NCI-H2171 (cell line): ENCODE results near the gene PRM1.
"Not testable (repeated sequence)": the region's sequence is repeated elsewhere in the genome, so short reads cannot be mapped to it uniquely, and the experiment has no call there.

Source experiments
- DNase-seq: peaks from one replicate; lab custom pipeline; 2025; lab: John Stamatoyannopoulos, UW

The PRM1 gene

GRCh38 chr16:11298143-11298900 is 17.2 kb upstream of the PRM1 start:
- no peak for DNase-seq

DNA sequence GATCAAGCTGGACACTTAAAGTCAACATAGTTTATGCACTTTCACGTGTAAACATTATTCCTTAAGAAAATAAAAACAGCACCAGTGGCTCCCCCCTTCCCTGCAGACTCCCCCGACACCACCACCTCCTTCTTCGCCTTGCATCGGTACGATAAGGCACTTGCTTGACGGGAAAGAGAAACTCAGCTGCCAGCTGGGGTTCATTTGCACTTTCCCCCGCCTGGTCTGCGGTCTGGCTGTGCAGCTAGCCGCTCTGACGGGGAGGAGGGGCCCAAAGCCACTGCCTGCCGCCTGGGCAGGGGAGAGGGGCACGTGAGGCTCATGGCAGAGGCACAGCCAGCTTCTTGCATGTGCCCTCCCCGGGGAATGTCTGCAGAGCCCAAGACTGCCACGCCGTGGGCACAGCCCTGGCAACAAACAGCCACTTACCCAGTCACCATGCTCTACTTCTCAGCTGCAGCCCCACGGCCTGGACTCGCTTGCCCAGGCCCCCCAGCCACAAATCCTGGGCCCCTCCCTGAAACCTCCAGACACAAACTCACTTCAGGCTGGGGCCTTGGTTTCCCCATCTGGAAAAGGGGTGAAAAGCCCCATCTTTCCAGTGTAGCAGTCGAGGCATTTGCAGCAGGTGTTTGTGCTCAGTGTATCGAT is 16.5 kb upstream of the PRM1 start:
- DNase-seq, result peak; percentile 86

GRCh38 chr16:11296706-11297491 is 15.8 kb upstream of the PRM1 start:
- no peak for DNase-seq

DNA sequence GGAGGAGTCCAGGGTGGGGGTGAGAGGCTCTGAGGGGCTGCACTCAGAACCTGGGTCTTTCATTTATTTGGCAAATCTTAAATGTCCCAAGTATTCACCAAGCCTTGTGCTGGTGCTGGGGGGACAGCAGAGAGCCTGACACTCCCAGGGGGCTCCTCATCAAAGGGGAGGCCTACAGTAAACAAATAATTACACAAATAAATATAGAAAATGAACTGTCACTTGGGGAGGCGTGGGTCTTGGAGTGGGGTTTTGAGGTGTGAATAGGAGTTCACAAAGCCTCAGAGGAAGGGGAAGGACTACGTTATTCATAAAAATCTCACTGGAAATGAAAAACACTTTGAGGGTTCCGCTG is 15.2 kb upstream of the PRM1 start:
- no peak for DNase-seq

DNA sequence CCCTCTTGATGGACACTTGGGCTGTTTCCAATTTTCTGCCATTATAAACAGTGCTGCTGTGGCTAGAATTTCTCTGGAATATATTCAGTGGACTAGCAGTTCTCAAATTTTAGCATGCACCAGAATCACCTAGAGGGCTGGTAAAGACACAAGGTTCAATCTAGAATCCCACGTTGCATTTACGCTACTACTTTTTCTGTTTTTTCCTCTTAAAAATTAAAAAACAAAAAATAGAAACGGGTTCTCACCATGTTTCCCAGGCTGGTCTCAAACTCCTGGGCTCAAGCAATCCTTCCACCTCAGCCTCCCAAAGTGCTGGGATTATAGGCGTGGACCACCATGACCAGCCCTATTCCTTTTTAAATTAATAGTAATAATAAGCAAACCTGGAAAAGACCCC is 14.5 kb upstream of the PRM1 start:
- no peak for DNase-seq

DNA sequence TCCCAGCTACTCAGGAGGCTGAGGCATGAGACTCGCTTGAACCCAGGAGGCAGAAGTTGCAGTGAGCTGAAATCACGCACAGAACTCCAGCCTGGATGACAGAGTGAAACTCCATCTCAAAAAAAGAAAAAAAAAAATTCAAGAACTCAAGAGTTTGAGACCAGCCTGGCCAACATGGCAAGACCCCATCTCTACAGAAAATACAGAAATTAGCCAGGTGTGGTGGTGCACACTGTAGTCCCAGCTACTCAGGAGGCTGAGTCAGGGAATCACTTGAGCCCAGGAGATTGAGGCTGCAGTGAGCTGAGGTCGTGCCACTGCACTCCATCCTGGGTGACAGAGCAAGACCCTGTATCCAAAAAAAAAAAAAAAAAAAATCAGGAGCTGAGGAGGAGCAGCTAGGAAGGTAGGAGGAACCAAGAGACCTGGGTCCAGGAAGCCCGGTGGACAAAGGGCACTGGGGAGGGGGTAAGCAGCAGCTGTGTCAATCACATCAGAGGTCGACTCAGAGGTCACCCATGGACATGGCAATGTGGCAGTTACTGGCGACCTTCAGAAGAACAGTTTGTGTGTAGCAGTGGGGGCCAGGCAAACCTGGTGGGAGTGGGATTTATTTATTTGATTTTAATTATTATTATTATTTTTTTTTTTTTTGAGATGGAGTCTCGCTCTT is 11.1 kb upstream of the PRM1 start:
- DNase-seq, result no peak

DNA sequence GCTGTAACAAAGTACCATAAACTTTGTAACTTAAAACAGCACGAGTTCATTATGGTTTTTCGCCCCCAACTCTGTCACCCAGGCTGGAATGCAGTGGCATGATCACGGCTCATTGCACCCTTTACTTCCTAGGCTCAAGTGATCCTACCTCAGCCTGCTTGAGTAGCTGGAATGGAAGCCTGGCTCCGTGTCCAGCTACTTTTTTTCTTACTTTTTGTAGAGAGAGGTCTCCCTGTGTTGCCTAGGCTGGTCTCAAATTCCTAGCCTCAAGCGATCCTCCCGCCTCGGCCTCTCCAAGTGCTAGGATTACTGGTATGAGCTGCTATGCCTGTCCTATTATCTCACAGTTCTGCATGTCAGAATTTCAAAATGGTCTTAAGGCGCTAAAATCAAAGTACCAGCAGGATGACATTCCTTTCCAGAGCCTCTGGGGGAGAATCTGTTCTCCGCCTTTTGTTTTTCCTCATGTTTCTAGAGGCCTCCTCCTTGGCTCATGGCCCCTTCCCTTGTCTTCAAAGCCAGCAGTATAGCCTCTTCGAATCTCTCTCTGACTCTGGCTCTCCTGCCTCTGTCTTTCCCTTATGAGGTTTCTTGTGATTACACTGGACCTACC is 10.1 kb upstream of the PRM1 start:
- DNase-seq, result no peak

DNA sequence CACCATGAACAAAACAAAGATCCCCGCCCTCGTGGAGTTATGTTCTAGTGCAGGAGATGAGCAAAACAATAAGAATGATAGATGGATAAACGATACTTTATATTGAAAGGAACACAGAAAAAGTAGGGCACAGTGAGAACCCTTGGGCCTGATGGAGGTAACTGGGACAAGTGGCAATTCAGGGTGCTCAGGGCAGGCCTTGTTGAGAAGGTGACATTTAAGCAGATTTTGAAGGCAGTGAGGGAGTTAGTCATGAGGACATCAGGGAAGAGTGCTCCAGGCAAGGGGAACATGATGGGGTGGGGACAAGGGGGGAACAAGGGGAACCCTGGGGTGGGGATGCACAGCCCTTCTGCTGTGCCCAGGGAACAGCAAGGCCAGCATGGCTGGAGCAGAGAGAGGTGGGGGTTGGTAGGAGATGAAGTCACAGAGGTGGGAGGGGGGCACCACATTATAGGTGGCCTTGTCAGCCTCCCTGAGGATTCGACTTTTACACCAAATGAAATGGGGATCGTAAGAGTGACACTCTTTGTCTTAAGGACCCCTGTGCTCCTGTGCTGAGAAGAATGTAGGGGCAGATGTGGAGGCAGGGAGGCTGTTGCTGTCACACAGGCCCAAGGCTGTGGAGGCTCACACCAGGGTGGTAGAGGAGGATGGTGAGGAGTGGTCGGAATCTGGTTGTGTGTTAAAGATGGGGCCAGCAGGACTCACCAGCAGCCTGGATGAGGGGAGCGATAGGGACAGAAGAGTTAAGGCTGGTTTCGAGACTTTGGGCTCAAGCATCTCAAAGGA is 9.2 kb upstream of the PRM1 start:
- no peak for DNase-seq

DNA sequence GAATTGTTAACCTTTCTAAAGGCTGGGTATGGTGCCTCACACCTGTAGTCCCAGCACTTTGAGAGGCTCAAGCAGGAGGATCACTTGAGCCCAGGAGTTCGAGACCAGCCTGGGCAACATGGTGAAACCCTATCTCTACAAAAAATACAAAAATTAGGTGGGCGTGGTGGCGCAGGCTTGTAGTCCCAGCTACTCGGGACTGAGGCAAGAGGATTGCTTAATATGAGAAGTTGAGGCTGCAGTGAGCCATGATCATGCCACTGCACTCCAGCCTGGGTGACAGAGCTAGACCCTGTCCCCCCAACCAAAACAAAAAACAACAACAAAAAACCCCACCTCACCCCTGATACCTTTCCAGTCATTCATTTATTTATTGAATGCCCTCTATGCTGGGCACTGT is 8.6 kb upstream of the PRM1 start:
- not testable (repeated sequence) for DNase-seq

DNA sequence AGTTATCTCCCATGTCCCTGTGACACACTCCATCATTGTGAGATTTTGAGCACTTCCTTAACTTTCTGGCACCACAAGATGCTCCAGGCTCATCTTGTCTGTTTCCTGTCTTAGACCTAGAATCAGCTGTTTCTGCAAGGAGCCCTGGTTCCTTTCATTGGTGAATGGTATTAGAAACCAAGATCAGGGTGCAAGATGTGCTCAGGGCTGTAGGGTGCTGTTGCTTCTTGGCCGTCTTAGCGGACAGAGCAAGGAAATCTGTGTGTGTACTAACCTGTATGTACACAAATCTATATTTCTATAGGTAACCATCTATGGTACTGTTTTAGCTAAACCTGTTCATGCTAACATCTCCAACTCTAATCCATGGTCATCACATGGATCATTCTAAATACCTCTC is 8.1 kb upstream of the PRM1 start:
- DNase-seq, result no peak

GRCh38 chr16:11285842-11286241 is 4.7 kb upstream of the PRM1 start:
- DNase-seq, result no peak

DNA sequence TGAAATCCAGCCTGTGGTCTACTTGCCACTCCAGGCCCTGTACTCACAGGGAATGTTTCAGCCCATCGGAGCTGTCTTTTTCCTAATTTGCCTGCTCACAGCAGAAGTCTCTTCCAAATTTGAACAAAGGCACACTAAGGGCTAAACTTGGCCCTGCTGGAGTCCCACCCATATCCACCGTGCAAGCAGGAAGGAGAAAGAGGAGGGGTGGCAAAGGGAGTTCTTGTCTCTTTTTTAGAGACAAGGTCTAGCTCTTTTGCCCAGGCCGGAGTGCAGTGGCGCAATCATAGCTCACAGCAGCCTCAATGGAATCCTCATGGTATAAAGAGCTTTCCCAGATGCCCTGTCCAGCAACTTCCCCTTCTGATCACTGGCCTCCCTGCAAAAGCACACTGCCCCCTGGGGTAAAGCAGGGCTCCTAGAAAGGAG is 2.7 kb upstream of the PRM1 start:
- no peak for DNase-seq

DNA sequence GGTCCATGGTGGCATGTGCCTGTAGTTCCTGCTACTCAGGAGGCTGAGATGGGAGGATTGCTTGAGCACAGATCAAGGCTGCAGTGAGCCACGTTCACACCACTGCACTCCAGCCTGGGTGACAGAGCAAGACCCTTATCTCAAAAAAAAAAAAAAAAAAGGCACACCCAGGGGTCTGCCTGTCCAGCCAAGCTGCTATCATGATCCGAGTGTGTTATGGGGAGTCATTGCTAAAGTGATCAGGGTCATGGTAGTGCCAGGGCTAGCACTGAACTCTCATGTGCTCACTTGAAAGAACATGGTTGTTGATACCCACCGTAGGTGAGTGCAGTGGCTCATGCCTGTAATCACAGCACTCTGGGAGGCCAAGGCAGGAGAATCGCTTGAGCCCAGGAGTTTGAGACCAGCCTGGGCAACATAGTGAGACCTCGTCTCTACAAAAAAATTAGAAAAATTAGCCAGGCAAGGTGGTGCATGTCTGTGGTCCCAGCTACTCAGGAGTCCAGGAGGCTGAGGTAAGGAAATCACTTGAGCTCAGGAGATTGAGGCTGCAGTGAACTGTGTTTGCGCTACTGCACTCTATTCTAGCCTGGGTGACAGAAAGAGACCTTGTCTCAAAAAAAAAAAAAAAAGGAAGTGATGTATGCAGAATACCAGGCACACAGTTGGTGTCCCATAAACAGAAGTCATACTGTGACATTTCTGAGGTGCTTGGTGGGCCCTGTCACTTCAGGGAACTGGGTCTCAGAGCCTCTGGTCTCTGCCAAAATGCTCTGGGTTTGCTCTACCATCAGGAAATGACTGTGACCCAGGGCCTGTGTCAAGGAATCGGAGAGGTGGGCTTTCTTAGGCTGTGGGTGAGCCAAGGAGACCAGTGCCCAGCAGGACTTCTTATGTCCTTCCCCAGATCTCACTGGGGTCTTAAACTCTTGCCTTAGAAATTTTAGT is 2.2 kb downstream of the PRM1 start:
- DNase-seq, result no peak

DNA sequence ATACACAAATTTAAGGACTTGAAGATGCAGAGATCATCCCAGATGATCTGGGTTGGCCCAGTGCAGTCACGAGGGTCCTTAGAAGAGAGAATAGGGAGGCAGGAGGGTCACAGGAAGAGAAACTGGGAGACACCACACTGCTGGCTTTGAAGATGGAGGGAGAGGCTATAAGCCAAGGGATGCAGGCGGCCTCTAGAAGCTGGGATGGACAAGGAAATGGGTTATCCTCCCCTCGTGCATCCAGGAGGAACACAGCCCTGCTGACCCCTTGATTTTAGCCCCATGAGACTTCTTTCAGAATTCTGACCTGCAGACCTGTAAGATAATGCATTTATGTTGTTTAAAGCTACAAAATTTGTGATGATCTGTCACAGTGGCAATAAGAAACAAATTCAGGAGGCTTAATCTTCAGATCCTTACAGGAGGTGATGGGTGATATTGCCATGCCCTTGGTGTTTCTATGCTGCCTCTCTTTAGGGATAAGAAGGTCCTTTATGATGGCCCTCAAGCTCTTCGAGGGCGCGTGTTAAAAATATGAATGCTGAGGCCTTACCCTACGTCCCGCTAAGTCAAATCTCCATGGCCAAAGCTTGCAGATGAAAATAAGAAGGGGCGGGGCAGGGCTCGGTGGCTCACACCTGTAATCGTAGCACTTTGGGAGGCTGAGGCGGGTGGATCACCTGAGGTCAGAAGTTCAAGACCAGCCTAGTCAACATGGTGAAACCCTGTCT is 3.4 kb downstream of the PRM1 start:
- DNase-seq, result no peak

GRCh38 chr16:11276896-11277593 is 4.1 kb downstream of the PRM1 start:
- no peak for DNase-seq

- no peak for DNase-seq
Measured at GRCh38 chr16:11276143-11276895, 4.8 kb downstream of the PRM1 start, which contains the start of gene PRM2. PRM2 (minus strand) TSS chr16:11276480; CDS start chr16:11276370, 110 bp downstream.

GRCh38 chr16:11274964-11275363 is 6.2 kb downstream of the PRM1 start:
- no peak for DNase-seq
